ENCODE data around the gene GLRA2. TPM values are rescaled to one million over a fixed set of nuclear protein-coding genes. Genes with fewer than 3 reads are reported as not detected.
"Not testable (repeated sequence)": the region's sequence is repeated elsewhere in the genome, so short reads cannot be mapped to it uniquely, and the experiment has no call there.

Gene GLRA2
- total RNA-seq, 1 donor from 2014 or later, result not detected

DNA sequence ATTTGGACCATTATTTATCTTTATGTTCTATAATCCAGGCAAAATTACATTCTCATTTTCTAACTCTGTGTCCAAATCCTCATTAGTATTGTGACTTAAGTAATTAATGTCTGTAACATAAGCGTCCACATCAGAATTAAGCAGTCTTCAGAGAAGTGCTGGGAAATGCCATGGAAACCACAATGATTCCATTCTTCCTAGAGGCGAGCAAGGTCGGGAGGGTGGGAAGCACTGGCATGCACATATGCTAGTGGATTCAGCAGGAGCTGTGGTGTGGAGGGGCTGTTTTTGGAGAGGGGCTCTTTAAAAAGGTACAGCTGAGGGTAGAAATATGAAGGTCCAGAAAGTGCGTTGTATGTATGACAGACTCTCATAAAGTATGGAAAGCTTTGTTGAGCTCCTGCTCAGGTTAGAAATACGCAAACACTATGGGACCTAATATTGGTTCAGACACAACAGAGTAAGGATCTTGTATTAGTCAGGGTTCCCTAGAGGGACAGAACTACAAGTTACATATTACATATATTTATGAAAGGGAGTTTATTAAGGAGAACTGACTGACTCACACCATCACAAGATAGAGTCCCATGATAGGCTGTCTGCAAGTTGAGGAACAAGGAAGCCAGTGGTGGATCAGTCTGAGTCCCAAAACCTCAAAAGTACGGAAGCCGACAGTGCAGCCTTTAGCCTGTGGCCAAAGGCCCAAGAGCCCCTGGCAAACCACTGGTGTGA is 61.5 kb downstream of the GLRA2 start:
- Mint-ChIP-seq H3K27ac (ENCODE audit: unreplicated experiment) (no peak overlapping the region), H3K27me3 (ENCODE audit: unreplicated experiment) (no peaks in the 10 kb centered on the region), H3K4me3 (ENCODE audit: unreplicated experiment) (no peak overlapping the region), H3K9me3 (ENCODE audit: unreplicated experiment) (no peaks in the 10 kb centered on the region), H3K4me1 (ENCODE audit: unreplicated experiment) (no peaks in the 10 kb centered on the region), H3K36me3 (ENCODE audit: low read depth, unreplicated experiment) (no peaks in the 10 kb centered on the region)
- no peak for DNase-seq (ENCODE audit: low spot score)
- TF ChIP-seq CTCF (IDR thresholded peaks at IDR 0.05; ENCODE audit: unreplicated experiment), result no peak

GRCh38 chrX:14591976-14592375 is 62.6 kb downstream of the GLRA2 start:
- H3K27ac Mint-ChIP-seq (ENCODE audit: unreplicated experiment), result no peak overlapping the region
- no peaks in the 10 kb centered on the region for H3K27me3 Mint-ChIP-seq (ENCODE audit: unreplicated experiment)
- H3K4me1 Mint-ChIP-seq (ENCODE audit: unreplicated experiment), result no peaks in the 10 kb centered on the region
- no peaks in the 10 kb centered on the region for H3K9me3 Mint-ChIP-seq (ENCODE audit: unreplicated experiment)
- H3K36me3 Mint-ChIP-seq (ENCODE audit: low read depth, unreplicated experiment), result no peaks in the 10 kb centered on the region
- DNase-seq (ENCODE audit: low spot score), result no peak
- no peak overlapping the region for H3K4me3 Mint-ChIP-seq (ENCODE audit: unreplicated experiment)
- no peak for TF ChIP-seq CTCF (IDR thresholded peaks at IDR 0.05; ENCODE audit: unreplicated experiment)

DNA sequence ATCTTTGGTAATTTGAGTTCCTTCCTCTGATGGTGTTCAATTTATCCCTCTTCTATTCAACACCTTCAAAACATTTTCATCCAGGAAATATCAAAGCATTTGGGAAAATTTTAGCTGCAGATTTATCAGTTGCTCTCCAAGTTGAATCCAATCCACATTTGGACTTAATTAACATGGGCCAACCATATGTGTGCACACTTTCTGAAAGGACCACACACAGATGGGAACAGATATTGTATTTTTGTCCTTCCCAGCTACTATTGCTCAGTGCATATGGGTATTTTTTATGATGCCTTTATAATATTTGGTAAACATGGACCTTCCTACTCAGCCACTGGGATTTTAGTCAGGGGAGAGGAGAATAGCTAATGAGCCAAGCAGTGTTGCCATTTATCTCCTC is 65.2 kb downstream of the GLRA2 start:
- Mint-ChIP-seq H3K4me1 (ENCODE audit: unreplicated experiment) (peaks cover 3% of the 10 kb centered on the region), H3K27ac (ENCODE audit: unreplicated experiment) (no peak overlapping the region), H3K36me3 (ENCODE audit: low read depth, unreplicated experiment) (no peaks in the 10 kb centered on the region), H3K27me3 (ENCODE audit: unreplicated experiment) (no peaks in the 10 kb centered on the region), H3K9me3 (ENCODE audit: unreplicated experiment) (no peaks in the 10 kb centered on the region), H3K4me3 (ENCODE audit: unreplicated experiment) (no peak overlapping the region)
- no peak for DNase-seq (ENCODE audit: low spot score)
- no peak for TF ChIP-seq CTCF (IDR thresholded peaks at IDR 0.05; ENCODE audit: unreplicated experiment)

DNA sequence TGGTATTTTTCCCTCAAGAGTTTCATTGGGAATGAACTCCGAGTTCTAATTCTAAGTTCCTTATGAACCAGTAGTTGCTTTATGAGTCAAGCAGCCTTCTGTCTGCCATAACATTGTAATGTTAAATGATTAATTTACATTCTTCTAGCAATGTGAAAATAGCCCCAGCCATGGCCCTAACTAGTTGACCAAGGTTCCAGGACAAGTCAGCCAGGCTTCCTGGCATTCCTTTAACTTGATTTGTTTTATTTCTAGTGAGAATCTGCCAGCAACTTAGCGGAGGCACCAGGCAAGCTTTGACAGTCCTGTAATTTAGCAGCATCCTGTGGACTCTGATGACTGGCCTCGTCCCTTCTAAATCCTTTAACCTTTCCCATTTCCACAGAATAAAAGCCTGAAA is 69.0 kb downstream of the GLRA2 start:
- DNase-seq (ENCODE audit: low spot score), result no peak
- Mint-ChIP-seq H3K27me3 (ENCODE audit: unreplicated experiment) (no peaks in the 10 kb centered on the region), H3K9me3 (ENCODE audit: unreplicated experiment) (no peaks in the 10 kb centered on the region), H3K4me3 (ENCODE audit: unreplicated experiment) (no peak overlapping the region), H3K27ac (ENCODE audit: unreplicated experiment) (no peak overlapping the region), H3K36me3 (ENCODE audit: low read depth, unreplicated experiment) (no peaks in the 10 kb centered on the region), H3K4me1 (ENCODE audit: unreplicated experiment) (peaks cover 3% of the 10 kb centered on the region)
- TF ChIP-seq CTCF (IDR thresholded peaks at IDR 0.05; ENCODE audit: unreplicated experiment), result no peak

DNA sequence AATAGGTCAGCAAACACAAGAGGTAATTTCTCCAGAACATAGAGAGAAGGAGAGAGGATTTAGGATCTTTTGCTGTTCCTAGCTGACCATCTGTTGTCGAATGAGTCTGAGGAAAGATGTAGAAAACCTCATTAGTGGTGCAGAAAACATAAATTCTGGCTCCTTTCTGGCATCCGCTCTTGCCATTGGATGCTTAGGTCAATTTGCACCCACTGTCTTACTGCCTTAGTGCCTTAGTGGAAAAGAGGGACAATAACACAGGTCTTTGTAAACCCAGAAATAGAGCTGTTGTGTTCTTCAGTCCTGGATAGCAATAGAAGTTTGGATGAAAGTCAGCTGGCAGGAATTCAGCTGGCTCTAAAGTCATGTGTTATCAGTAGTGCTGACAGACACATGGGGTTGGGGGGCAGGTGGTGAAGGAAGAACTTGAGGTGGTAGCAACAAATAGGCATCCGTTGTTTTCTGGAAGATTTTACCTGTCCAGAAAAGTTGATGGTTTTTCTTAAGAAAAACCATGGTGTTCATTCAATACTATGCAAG is 78.2 kb downstream of the GLRA2 start:
- no peak for TF ChIP-seq CTCF (IDR thresholded peaks at IDR 0.05; ENCODE audit: unreplicated experiment)
- Mint-ChIP-seq H3K9me3 (ENCODE audit: unreplicated experiment) (no peaks in the 10 kb centered on the region), H3K36me3 (ENCODE audit: low read depth, unreplicated experiment) (no peaks in the 10 kb centered on the region), H3K4me3 (ENCODE audit: unreplicated experiment) (no peak overlapping the region), H3K27me3 (ENCODE audit: unreplicated experiment) (no peaks in the 10 kb centered on the region), H3K27ac (ENCODE audit: unreplicated experiment) (no peak overlapping the region), H3K4me1 (ENCODE audit: unreplicated experiment) (no peaks in the 10 kb centered on the region)
- no peak for DNase-seq (ENCODE audit: low spot score)

- not testable (repeated sequence) for DNase-seq (ENCODE audit: low spot score); H3K4me1 Mint-ChIP-seq (ENCODE audit: unreplicated experiment); H3K27me3 Mint-ChIP-seq (ENCODE audit: unreplicated experiment); H3K27ac Mint-ChIP-seq (ENCODE audit: unreplicated experiment); H3K9me3 Mint-ChIP-seq (ENCODE audit: unreplicated experiment); H3K4me3 Mint-ChIP-seq (ENCODE audit: unreplicated experiment); H3K36me3 Mint-ChIP-seq (ENCODE audit: low read depth, unreplicated experiment)
Observed at GRCh38 chrX:14612450-14612849, 83.1 kb downstream of the GLRA2 start.
